Measurements from ENCODE around the gene ABI3BP.

DNA sequence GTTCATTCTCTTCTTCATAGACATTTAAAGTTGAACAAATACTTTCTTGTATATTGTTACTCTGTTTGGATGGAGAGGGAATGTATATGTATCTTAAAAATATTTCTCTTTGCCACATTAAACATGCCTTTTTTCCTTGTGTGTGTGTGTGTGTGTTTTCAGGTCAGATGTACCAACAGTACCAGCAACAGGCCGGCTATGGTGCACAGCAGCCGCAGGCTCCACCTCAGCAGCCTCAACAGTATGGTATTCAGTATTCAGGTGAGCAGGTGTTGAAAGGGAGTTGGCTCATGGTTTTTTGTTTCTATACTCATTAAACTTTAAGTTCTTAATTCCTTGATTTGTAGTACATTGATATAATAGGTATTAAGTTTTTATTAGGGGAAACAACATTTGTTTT, 248.6 kb downstream of the ABI3BP start:
- TF ChIP-seq CTCF (IDR thresholded peaks at IDR 0.05; ENCODE audit: insufficient read depth, low read depth, low read length) (no peak), EZH2 (IDR thresholded peaks at IDR 0.05; ENCODE audit: insufficient read depth, low read length) (no peak)

All from astrocyte (in vitro differentiated cells and primary cell).